DOHH2 (cell line): Measurements from ENCODE around the gene MYOF.

Experiments
- EZH2phosphoT487 ChIP-seq: fragments of 200-600 bp; sonication (generic); IDR thresholded peaks from 2 replicates; pipeline ENCODE4 v1.6.1; 2017; ENCODE audit warnings: borderline replicate concordance, mild to moderate bottlenecking, antibody characterized with exemption, low read length, moderate library complexity, mixed read lengths
- TF ChIP-seq, protein P1 (sequence below): fragments of 200-600 bp; sonication (generic); IDR thresholded peaks from one replicate; pipeline ENCODE4 v1.5.1; 2014; ENCODE audit warnings: antibody characterized with exemption, mild to moderate bottlenecking, low read depth, low read length; ENCODE audit not compliant: poor library complexity, severe bottlenecking

DNA sequence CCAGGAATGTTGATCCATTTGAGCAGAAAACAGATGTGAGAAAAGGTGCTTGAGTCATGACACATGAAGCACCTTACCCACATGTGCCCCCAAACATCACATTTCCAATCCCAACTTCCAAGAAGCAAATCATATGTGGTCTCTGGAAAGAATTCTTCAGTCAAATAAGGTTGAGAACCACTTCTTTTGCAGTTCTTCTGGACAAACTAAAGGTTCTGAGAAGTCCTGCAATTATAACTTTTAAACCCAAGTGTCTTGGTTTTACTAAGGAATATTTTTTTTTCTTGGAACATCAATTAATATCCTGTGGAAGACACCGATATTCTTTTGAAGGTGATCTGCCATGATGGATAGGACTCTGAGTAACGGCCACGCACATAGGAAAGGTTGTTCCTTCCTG lies 151.3 kb downstream of the MYOF start:
- TF ChIP-seq, protein P1, sequence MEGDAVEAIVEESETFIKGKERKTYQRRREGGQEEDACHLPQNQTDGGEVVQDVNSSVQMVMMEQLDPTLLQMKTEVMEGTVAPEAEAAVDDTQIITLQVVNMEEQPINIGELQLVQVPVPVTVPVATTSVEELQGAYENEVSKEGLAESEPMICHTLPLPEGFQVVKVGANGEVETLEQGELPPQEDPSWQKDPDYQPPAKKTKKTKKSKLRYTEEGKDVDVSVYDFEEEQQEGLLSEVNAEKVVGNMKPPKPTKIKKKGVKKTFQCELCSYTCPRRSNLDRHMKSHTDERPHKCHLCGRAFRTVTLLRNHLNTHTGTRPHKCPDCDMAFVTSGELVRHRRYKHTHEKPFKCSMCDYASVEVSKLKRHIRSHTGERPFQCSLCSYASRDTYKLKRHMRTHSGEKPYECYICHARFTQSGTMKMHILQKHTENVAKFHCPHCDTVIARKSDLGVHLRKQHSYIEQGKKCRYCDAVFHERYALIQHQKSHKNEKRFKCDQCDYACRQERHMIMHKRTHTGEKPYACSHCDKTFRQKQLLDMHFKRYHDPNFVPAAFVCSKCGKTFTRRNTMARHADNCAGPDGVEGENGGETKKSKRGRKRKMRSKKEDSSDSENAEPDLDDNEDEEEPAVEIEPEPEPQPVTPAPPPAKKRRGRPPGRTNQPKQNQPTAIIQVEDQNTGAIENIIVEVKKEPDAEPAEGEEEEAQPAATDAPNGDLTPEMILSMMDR, result no peak
- TF ChIP-seq EZH2phosphoT487, result no peak
